Tibial artery (tissue), 4 donors: ENCODE results near the gene DUSP6.

Experiments used
- DNase-seq, 2 donors: peaks; one replicate each; pipeline ENCODE4 v3.0.0-alpha.2; 2019
- H3K27ac ChIP-seq, 2 donors: fragments of 200-600 bp; sonication (generic) in 1 of 2; 1 replicate in 1 of 2; 2 replicates in 1 of 2; pipeline ENCODE4 v1.5.1; 2018 to 2019; ENCODE audit warnings: mild to moderate bottlenecking in 1 of 2
- H3K27me3 ChIP-seq, 2 donors: fragments of 200-600 bp; sonication (generic) in 1 of 2; one replicate each; pipeline versions ENCODE4 v1.5.1 to v1.6.0; 2016 to 2019
- H3K36me3 ChIP-seq, 3 donors: fragments of 200-600 bp; sonication (generic) in 2 of 3; one replicate each; pipeline ENCODE4 v1.5.1; 2016 to 2019; ENCODE audit warnings: mild to moderate bottlenecking in 2 of 3
- H3K4me1 ChIP-seq, 4 donors: fragments of 200-600 bp; sonication (generic) in 2 of 4; 1 replicate in 3 of 4; 2 replicates in 1 of 4; pipeline ENCODE4 v1.5.1; 2016 to 2019
- H3K4me3 ChIP-seq, 2 donors: fragments of 200-600 bp; sonication (generic) in 1 of 2; 1 replicate in 1 of 2; 2 replicates in 1 of 2; pipeline ENCODE4 v1.5.1; 2018 to 2019; ENCODE audit warnings: mild to moderate bottlenecking in 2 of 2
- H3K9me3 ChIP-seq, 3 donors: fragments of 200-600 bp; sonication (generic) in 1 of 3; one replicate each; pipeline ENCODE4 v1.5.1; 2016 to 2019
- CTCF ChIP-seq, 2 experiments: fragments of 200-600 bp in 1 of 2; fragments of 450-650 bp in 1 of 2; IDR thresholded peaks; one replicate each; pipeline ENCODE4 v1.5.1; 2017 to 2019; ENCODE audit warnings: antibody characterized with exemption in 2 of 2, mild to moderate bottlenecking in 1 of 2, moderate library complexity in 1 of 2
- intact Hi-C: fragments of 100-400 bp; cut with DNase I; formaldehyde crosslinking; loops from one replicate; pipeline ENCODE4 v1.15.0; 2023; ENCODE audit warnings: low total_unique reads

DUSP6 gene

GRCh38 chr12:89392391-89392790 lies 40.1 kb upstream of the DUSP6 start:
- H3K4me3 ChIP-seq, result no peak overlapping the region
- intact Hi-C loops, result no loop called here
- H3K27me3 ChIP-seq, result no peaks in the 10 kb centered on the region
- H3K9me3 ChIP-seq, result no peaks in the 10 kb centered on the region
- TF ChIP-seq CTCF (IDR thresholded peaks at IDR 0.05), result no peak
- no peaks in the 10 kb centered on the region for H3K36me3 ChIP-seq
- no peaks in the 10 kb centered on the region for H3K4me1 ChIP-seq
- no peak overlapping the region for H3K27ac ChIP-seq
- no peak for DNase-seq

GRCh38 chr12:89391726-89392336 lies 39.5 kb upstream of the DUSP6 start:
- Histone ChIP-seq H3K9me3 (no peaks in the 10 kb centered on the region), H3K4me1 (no peaks in the 10 kb centered on the region), H3K27me3 (no peaks in the 10 kb centered on the region), H3K36me3 (no peaks in the 10 kb centered on the region), H3K27ac (no peak overlapping the region), H3K4me3 (no peak overlapping the region)
- DNase-seq, result no peak
- intact Hi-C loops, result no loop called here
- TF ChIP-seq CTCF (IDR thresholded peaks at IDR 0.05), result no peak

- intact Hi-C loops, result no loop called here
- no peaks in the 10 kb centered on the region for H3K36me3 ChIP-seq
- H3K4me1 ChIP-seq, result no peaks in the 10 kb centered on the region
- no peaks in the 10 kb centered on the region for H3K27me3 ChIP-seq
- no peaks in the 10 kb centered on the region for H3K9me3 ChIP-seq
- no peak overlapping the region for H3K27ac ChIP-seq
- no peak for TF ChIP-seq CTCF (IDR thresholded peaks at IDR 0.05)
- DNase-seq, result no peak
- no peak overlapping the region for H3K4me3 ChIP-seq
Measured at GRCh38 chr12:89390802-89391673, 38.7 kb upstream of the DUSP6 start.

DNA sequence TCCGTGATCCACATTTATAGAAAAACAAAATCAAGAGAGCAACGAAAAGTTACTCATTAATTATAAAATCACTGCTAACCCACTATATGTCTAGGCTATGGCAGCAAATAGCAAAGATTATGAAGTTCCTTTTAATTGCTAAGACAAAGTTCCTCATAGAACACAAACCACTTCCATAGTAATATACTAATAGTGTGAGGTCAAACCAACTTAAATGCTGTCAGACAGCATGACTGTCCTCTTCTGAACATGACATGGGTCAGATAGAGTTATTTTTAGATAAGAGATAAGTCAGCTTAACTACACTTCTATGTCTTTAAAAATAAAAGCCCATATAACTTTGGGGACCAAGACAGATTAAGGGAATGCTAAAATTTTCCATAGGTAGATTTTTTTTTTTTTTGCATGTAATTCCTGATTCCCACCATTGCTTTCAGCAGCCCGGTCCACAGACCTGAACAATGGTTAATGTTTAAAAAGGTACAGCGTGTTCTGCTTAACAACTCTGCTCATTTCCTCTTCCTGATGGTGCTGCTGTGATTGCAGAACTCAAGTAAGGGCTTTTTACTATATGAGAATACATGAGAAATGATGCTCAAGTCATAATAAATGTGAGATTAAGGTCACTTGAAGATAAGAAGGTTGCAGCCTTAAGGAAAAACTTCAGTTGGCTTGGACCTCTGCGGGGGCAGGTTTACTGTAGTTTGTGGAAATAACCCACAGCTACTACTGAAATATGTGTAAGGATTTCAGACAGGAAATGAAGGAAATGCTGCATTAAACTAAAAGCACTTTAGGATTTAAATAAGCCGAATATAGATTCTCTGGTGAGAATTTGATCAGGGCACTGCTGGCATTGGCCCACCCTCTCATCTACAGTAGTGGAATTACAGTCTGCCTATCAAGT lies 37.7 kb upstream of the DUSP6 start:
- no peak overlapping the region for H3K4me3 ChIP-seq
- H3K27me3 ChIP-seq, result no peaks in the 10 kb centered on the region
- H3K9me3 ChIP-seq, result no peaks in the 10 kb centered on the region
- peak in 1 of 2 donors; percentile 27 for DNase-seq
- H3K4me1 ChIP-seq, result peaks cover 0 to 5% (median 2%) of the 10 kb centered on the region in 4 donors
- no peak overlapping the region for H3K27ac ChIP-seq
- intact Hi-C loops, result no loop called here
- no peaks in the 10 kb centered on the region for H3K36me3 ChIP-seq
- TF ChIP-seq CTCF (IDR thresholded peaks at IDR 0.05), result no peak

DNA sequence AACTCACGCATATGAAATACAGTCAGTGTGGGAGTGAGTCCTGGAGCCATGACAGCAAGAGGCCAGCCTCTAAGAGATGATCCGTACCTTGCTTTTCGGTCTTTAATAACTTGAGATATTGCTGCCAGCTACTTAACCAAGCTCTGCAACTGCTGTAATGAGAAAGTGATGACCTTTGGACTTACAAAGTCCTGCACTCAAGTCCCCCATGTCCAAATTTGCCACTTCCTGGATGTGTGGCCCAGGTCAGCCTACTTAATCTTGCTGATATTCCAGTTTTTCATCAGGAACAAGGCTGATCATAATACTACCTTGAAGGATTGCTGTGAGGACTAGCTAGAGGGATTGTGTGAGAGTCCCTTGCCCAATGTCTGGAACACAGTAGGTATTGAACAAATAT lies 33.8 kb upstream of the DUSP6 start:
- peaks cover 0 to 24% (median 15%) of the 10 kb centered on the region in 4 donors for H3K4me1 ChIP-seq
- DNase-seq, result no peak
- no peaks in the 10 kb centered on the region for H3K9me3 ChIP-seq
- TF ChIP-seq CTCF (IDR thresholded peaks at IDR 0.05), result no peak
- intact Hi-C loops, result no loop called here
- no peak overlapping the region for H3K4me3 ChIP-seq
- no peaks in the 10 kb centered on the region for H3K27me3 ChIP-seq
- H3K27ac ChIP-seq, result no peak overlapping the region
- no peaks in the 10 kb centered on the region for H3K36me3 ChIP-seq
